ENCODE measurements around the gene ARL17B.
A peak's percentile ranks its signal among the peaks of the same experiment; 100 is the strongest.
"Not testable (repeated sequence)": the region's sequence is repeated elsewhere in the genome, so short reads cannot be mapped to it uniquely, and the experiment has no call there.

ARL17B gene

DNA sequence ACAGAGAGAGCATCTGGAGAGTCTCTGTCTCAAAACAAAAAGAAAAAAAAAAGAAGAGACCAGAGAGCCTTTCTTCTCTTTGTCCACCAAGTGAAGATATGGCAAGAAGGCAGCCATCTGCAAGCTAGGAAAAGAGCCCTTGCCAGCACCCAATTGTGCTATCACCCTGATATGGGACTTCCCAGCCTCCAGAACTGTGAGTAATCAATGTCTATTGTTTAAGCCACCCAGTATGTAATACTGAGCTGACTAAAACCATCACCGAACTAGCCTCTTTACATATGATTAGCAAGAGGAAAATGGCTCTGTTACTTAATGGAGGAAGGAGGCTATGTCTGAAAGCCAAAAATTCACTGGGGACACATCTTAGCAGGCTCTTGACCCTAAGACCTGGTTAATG lies 105.2 kb downstream of the ARL17B start:
- not testable (repeated sequence) for DNase-seq (ENCODE audit: low spot score in 2 of 2); H3K36me3 Mint-ChIP-seq (ENCODE audit: insufficient read depth); H3K4me1 Mint-ChIP-seq; H3K27me3 Mint-ChIP-seq; H3K4me3 Mint-ChIP-seq; H3K9me3 Mint-ChIP-seq; H3K27ac Mint-ChIP-seq (ENCODE audit: low read depth); ATAC-seq (replicated peaks; ENCODE audit: extremely low read depth, poor library complexity, severe bottlenecking)

DNA sequence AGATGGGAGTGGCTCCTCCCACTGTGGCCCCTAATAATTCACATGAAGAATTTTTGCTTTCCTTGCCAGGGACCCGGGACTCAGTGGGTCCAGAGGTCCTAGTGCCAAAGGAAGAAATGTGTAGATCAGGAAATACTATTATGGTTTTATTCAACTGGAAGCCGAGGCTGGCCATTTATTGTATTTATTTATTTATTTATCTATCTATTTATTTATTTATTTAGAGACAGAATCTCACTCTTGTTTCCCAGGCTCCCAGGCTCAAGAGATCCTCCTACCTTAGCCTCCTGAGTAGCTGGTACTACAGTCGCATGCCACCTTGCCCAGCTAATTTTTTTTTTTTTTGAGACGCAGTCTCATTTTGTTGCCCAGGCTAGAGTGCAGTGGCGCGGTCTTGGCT lies 107.4 kb downstream of the ARL17B start:
- not testable (repeated sequence) for H3K27ac Mint-ChIP-seq (ENCODE audit: low read depth); DNase-seq (ENCODE audit: low spot score in 2 of 2); H3K9me3 Mint-ChIP-seq; H3K36me3 Mint-ChIP-seq (ENCODE audit: insufficient read depth); ATAC-seq (replicated peaks; ENCODE audit: extremely low read depth, poor library complexity, severe bottlenecking); H3K27me3 Mint-ChIP-seq; H3K4me3 Mint-ChIP-seq; H3K4me1 Mint-ChIP-seq

DNA sequence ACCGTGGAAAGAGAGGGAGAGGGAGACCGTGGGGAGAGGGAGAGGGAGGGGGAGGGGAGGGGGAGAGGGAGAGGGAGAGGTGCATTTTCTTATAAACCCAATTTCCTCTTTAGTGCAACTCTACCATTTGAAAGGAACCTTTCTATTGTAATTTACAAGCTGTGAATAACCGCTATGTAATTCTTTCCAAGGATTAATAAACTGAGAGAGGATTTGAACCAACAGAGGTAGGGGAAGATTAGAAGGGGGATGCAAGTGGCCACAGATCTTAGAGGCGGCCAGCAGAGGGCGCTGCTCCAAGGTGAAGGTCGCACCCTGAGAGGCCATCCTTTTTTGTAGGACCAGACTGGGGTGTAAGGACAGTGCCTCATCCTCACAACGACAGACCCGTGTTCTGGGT lies 107.8 kb downstream of the ARL17B start:
- H3K9me3 Mint-ChIP-seq; H3K36me3 Mint-ChIP-seq (ENCODE audit: insufficient read depth); H3K27ac Mint-ChIP-seq (ENCODE audit: low read depth); H3K4me1 Mint-ChIP-seq; H3K4me3 Mint-ChIP-seq; H3K27me3 Mint-ChIP-seq: not testable (repeated sequence)
- peak; percentile 67 to 85 for DNase-seq (ENCODE audit: low spot score in 2 of 2)
- ATAC-seq (replicated peaks; ENCODE audit: extremely low read depth, poor library complexity, severe bottlenecking) = peak; percentile 98

DNA sequence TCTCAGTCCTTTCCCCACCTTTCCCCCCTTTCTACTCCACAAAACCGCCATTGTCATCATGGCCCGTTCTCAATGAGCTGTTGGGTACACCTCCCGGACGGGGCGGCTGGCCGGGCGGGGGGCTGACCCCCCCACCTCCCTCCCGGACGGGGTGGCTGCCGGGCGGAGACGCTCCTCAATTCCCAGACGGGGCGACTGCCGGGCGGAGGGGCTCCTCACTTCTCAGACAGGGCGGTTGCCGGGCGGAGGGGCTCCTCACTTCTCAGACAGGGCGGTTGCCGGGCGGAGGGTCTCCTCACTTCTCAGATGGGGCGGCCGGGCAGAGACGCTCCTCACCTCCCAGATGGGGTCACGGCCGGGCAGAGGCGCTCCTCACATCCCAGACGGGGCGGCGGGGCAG lies 108.8 kb downstream of the ARL17B start:
- not testable (repeated sequence) for H3K36me3 Mint-ChIP-seq (ENCODE audit: insufficient read depth); H3K4me3 Mint-ChIP-seq; DNase-seq (ENCODE audit: low spot score in 2 of 2); ATAC-seq (replicated peaks; ENCODE audit: extremely low read depth, poor library complexity, severe bottlenecking); H3K27me3 Mint-ChIP-seq; H3K27ac Mint-ChIP-seq (ENCODE audit: low read depth); H3K4me1 Mint-ChIP-seq; H3K9me3 Mint-ChIP-seq

DNA sequence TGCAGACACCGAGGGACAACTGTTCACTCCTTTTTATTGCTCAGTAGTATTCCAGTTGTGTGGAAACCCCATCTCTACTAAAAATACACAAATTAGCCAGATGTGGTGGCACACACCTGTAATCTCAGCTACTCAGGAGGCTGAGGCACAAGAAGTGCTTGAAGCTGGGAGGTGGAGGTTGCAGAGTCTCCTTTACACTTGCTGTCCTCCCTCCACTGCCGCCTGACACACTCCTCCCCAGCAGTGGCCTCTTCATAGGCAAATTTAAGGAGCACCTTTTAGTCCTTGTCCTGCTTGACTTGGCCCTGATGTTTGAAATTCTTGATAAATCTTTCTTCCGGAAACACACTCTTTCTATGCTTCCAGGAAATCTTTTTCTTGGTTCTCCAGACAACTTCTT lies 112.4 kb downstream of the ARL17B start:
- not testable (repeated sequence) for H3K27me3 Mint-ChIP-seq; H3K27ac Mint-ChIP-seq (ENCODE audit: low read depth); DNase-seq (ENCODE audit: low spot score in 2 of 2); H3K4me3 Mint-ChIP-seq; H3K36me3 Mint-ChIP-seq (ENCODE audit: insufficient read depth); ATAC-seq (replicated peaks; ENCODE audit: extremely low read depth, poor library complexity, severe bottlenecking); H3K4me1 Mint-ChIP-seq; H3K9me3 Mint-ChIP-seq

DNA sequence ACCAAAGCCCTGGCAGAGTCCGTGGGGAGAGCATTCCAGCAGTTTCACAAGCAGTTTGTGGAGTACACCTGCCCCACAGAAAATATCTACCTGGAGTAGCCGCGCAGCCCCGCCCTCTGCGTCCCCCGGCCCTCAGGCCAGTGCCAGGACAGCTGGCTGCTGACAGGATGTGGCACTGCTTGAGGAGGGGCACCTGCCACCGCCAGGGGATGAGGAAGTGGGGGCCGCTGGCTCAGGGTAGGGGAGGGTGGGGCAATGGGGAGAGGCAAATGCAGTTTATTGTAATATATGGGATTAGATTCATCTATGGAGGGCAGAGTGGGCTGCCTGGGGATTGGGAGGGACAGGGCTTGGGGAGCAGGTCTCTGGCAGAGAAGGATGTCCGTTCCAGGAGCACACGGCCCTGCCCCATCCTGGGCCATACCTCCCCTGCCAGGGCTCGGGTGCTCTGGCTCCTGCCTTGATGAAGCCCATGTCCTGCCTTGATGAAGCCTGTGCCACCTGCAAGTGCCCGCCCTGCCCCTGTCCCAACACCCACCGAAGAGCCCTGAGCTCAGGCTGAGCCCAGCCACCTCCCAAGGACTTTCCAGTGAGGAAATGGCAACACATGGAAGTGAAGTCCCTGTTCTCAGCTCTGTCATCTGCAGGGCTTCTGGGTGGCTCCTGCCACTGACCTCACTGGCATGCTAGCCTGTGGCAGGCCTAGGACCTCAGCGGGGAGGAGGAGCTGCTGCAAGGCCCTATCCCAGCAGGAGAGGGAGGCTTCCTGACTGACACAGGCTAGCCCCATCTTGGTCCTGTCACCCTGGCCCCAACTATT lies 116.4 kb downstream of the ARL17B start:
- H3K27me3 Mint-ChIP-seq; H3K36me3 Mint-ChIP-seq (ENCODE audit: insufficient read depth); H3K27ac Mint-ChIP-seq (ENCODE audit: low read depth); H3K4me1 Mint-ChIP-seq; H3K9me3 Mint-ChIP-seq; DNase-seq (ENCODE audit: low spot score in 2 of 2); H3K4me3 Mint-ChIP-seq: not testable (repeated sequence)
- ATAC-seq (replicated peaks; ENCODE audit: extremely low read depth, poor library complexity, severe bottlenecking) = peak; percentile 80

DNA sequence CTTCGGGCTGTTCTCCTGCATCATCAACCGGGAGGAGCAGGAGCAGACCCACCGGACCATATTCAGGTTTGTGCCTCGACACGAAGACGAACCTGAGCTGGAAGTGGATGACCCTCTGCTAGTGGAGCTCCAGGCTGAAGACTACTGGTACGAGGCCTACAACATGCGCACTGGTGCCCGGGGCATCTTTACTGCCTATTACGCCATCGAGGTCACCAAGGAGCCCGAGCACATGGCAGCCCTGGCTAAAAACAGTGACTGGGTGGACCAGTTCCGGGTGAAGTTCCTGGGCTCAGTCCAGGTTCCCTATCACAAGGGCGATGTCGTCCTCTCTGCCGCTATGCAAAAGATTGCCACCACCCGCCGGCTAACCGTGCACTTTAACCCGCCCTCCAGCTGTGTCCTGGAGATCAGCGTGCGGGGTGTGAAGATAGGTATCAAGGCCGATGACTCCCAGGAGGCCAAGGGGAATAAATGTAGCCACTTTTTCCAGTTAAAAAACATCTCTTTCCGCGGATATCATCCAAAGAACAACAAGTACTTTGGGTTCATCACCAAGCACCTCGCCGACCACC lies 117.1 kb downstream of the ARL17B start:
- H3K36me3 Mint-ChIP-seq (ENCODE audit: insufficient read depth); H3K4me3 Mint-ChIP-seq; H3K27me3 Mint-ChIP-seq; DNase-seq (ENCODE audit: low spot score in 2 of 2); ATAC-seq (replicated peaks; ENCODE audit: extremely low read depth, poor library complexity, severe bottlenecking); H3K4me1 Mint-ChIP-seq; H3K9me3 Mint-ChIP-seq; H3K27ac Mint-ChIP-seq (ENCODE audit: low read depth): not testable (repeated sequence)

DNA sequence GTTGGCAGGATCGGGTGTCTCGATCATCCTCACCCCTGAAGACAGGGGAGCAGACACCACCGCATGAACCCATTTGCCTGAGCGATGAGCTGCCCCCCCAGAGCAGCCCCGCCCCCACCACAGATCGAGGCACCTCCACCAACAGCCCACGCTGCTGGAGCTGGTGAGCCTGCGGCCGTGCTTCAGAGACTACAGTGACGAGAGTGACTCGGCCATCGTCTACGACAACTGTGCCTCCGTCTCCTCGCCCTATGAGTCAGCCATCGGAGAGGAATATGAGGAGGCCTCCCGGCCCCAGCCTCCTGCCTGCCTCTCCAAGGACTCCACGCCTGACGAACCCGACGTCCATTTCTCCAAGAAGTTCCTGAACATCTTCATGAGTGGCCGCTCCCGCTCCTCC lies 117.6 kb downstream of the ARL17B start:
- ATAC-seq (replicated peaks; ENCODE audit: extremely low read depth, poor library complexity, severe bottlenecking); H3K4me3 Mint-ChIP-seq; H3K4me1 Mint-ChIP-seq; H3K9me3 Mint-ChIP-seq; DNase-seq (ENCODE audit: low spot score in 2 of 2); H3K27ac Mint-ChIP-seq (ENCODE audit: low read depth); H3K27me3 Mint-ChIP-seq; H3K36me3 Mint-ChIP-seq (ENCODE audit: insufficient read depth): not testable (repeated sequence)

DNA sequence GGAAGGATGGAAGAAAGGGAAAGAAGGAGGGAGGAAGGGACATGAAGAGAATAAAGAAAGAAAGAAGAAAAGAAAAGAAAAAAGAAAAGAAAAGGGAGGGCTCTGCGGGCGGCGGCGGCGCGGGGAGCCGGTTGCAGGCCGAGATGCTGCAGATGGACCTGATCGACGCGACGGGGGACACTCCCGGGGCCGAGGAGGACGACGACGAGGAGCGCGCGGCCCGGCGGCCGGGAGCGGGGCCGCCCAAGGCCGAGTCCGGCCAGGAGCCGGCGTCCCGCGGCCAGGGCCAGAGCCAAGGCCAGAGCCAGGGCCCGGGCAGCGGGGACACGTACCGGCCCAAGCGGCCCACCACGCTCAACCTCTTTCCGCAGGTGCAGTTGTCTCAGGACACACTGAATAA lies 118.1 kb downstream of the ARL17B start:
- H3K4me3 Mint-ChIP-seq; H3K36me3 Mint-ChIP-seq (ENCODE audit: insufficient read depth); H3K4me1 Mint-ChIP-seq; H3K27me3 Mint-ChIP-seq; H3K27ac Mint-ChIP-seq (ENCODE audit: low read depth); DNase-seq (ENCODE audit: low spot score in 2 of 2); H3K9me3 Mint-ChIP-seq; ATAC-seq (replicated peaks; ENCODE audit: extremely low read depth, poor library complexity, severe bottlenecking): not testable (repeated sequence)

DNA sequence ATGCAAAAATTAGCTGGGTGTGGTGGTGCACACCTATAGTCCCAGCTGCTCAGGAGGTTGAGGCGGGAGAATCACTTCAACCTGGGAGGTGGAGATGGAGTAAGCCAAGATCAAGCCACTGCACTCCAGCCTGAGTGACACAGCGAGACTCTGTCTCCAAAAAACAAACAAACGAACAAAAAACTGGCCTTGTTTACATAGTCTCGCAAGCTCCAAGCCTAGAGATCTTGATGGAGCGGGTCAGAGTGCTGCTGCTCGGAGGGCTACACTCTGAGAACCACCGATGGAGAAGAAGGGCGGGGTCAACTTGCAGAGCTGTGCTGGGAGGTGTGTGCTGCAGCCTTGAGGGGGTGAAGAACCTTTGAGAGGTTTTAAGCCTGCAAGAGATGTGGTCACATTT lies 130.2 kb downstream of the ARL17B start:
- H3K9me3 Mint-ChIP-seq; H3K4me3 Mint-ChIP-seq; H3K4me1 Mint-ChIP-seq; H3K27ac Mint-ChIP-seq (ENCODE audit: low read depth); ATAC-seq (replicated peaks; ENCODE audit: extremely low read depth, poor library complexity, severe bottlenecking); H3K27me3 Mint-ChIP-seq; DNase-seq (ENCODE audit: low spot score in 2 of 2); H3K36me3 Mint-ChIP-seq (ENCODE audit: insufficient read depth): not testable (repeated sequence)

DNA sequence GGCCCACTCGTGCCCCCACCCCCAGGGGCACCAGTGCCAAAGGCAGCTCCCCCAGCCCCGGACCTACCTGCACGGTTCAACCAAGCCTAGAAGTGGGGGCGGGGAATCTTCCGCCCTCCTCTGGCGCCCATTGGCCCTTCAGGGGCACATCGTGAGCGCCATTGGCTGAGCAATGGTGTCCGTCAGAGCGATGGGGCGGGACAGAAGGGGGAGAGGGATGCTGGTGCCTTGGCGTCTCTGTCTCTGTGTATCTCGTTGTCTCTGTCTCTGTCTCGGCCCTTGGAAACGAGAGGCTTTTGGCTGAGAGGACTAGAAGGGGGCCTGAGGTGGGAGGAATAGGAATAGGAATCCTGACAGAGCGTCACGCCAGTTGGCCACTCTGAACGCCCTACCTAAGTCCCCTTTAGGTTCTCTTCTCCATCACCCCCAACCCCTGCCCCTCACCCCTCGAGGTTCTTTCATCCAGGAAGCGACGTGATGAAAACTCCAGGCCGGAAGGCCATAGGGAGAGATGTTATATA lies 136.2 kb downstream of the ARL17B start:
- H3K9me3 Mint-ChIP-seq; H3K27me3 Mint-ChIP-seq; H3K4me1 Mint-ChIP-seq; H3K36me3 Mint-ChIP-seq (ENCODE audit: insufficient read depth): not testable (repeated sequence)
- Mint-ChIP-seq H3K4me3 (peak overlapping the region; percentile 81), H3K27ac (ENCODE audit: low read depth) (peak overlapping the region; percentile 75)
- DNase-seq (ENCODE audit: low spot score in 2 of 2) (peak; percentile 97 to 98), ATAC-seq (replicated peaks; ENCODE audit: extremely low read depth, poor library complexity, severe bottlenecking) (peak; percentile 100)

DNA sequence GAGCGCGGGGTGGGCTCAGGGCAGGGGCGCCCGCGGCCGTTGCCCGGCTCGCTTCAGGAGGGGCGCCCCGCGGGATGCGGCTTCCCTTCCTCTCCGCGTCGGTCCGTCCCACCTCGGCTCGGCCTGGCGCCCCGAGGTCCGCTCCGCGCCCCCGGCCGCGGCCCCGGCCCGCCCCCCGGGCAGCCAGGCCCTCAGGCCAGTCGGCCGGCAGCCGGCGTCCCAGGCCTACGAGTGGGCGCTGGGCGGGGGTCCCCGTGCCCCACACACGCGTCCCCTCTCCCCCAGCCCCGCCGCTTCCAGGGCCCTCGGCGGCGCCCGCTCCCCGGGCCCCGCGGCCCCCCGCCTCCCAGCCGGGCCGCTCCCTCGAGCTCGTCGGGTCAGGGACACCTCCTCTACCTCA lies 136.7 kb downstream of the ARL17B start:
- H3K36me3 Mint-ChIP-seq (ENCODE audit: insufficient read depth); DNase-seq (ENCODE audit: low spot score in 2 of 2); H3K9me3 Mint-ChIP-seq; H3K4me1 Mint-ChIP-seq; H3K27me3 Mint-ChIP-seq: not testable (repeated sequence)
- H3K27ac Mint-ChIP-seq (ENCODE audit: low read depth) = peak overlapping the region; percentile 75
- peak; percentile 45 for ATAC-seq (replicated peaks; ENCODE audit: extremely low read depth, poor library complexity, severe bottlenecking)
- peak overlapping the region; percentile 81 for H3K4me3 Mint-ChIP-seq
